Measurements from ENCODE around the gene KRT14.
"Not testable (repeated sequence)": the region's sequence is repeated elsewhere in the genome, so short reads cannot be mapped to it uniquely, and the experiment has no call there.

The KRT14 gene

GRCh38 chr17:41544491-41544892 is 42.2 kb downstream of the KRT14 start:
- DNase-seq, result no peak

- DNase-seq, result not testable (repeated sequence)
These were observed 43.9 kb downstream of the KRT14 start for GRCh38 chr17:41542786-41543185.

- no peak for DNase-seq
These were observed 44.3 kb downstream of the KRT14 start for GRCh38 chr17:41542357-41542756.

- DNase-seq, result no peak
These were observed 45.6 kb downstream of the KRT14 start for GRCh38 chr17:41540921-41541625.

GRCh38 chr17:41539979-41540701 is 46.6 kb downstream of the KRT14 start:
- no peak for DNase-seq

GRCh38 chr17:41539071-41539492 is 47.6 kb downstream of the KRT14 start:
- DNase-seq, result no peak

- no peak for DNase-seq
These were observed 48.1 kb downstream of the KRT14 start for GRCh38 chr17:41538565-41538991.

- no peak for DNase-seq
These were observed 48.7 kb downstream of the KRT14 start for GRCh38 chr17:41537990-41538389.

- no peak for DNase-seq
These were observed 49.1 kb downstream of the KRT14 start for GRCh38 chr17:41537614-41537954.

GRCh38 chr17:41536741-41537613 is 49.7 kb downstream of the KRT14 start:
- no peak for DNase-seq

GRCh38 chr17:41535764-41536481 is 50.8 kb downstream of the KRT14 start:
- DNase-seq, result no peak

- no peak for DNase-seq
These were observed 51.7 kb downstream of the KRT14 start for GRCh38 chr17:41534899-41535546.

- DNase-seq, result no peak
These were observed 53.1 kb downstream of the KRT14 start for GRCh38 chr17:41533613-41534012.

GRCh38 chr17:41532947-41533570 is 53.6 kb downstream of the KRT14 start:
- no peak for DNase-seq
